ENCODE measurements around the gene MTFP1.
A peak's percentile ranks its signal among the peaks of the same experiment; 100 is the strongest.

MTFP1 gene

DNA sequence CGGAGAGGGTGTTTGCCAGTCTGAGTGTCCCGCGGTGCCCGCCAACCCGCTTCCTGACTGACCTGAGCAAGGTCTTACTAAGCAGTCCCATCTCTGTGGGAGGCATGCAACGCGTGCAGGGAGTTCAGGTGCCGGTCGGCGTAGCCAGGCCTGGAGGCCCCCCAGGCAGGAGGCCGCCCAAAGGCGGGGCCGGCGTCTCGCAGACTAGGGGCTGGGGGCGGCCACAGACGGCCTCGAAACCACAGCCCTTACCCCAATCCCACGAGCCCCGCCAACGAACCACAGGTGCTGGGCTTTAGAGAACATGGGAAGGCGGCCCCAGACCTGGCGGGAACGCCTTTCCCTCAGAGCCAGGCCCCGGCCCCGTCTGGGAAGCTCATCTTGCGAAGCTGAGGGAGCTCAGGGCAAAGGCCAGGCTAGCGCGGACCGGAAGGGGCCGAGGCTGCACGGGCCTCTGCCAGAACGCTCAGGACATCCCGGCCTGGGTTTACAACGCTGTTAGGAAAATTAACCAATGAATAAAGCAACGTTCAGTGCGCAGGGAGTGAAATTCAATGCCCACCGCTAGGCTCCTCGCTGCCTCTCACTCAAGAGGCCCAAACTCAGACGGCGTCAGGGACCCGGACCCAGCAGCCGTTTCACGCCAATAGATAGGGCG lies 2.1 kb upstream of the MTFP1 start:
- FAIRE-seq (peak; percentile 56), DNase-seq (ENCODE audit: insufficient read length, low spot score) (no peak)
- TF ChIP-seq POLR2AphosphoS5 (IDR thresholded peaks at IDR 0.05; ENCODE audit: low read depth, low read length): peak; percentile 72; the same call in 1 of the 2 replicates
- no peak for TF ChIP-seq PAX5 (IDR thresholded peaks at IDR 0.05; ENCODE audit: insufficient read depth, low read length, severe bottlenecking)
- TF ChIP-seq POU2F2 (IDR thresholded peaks at IDR 0.05; ENCODE audit: low read depth, low read length): 0 out of 2 replicates have a peak, but pooled peaks have one; percentile 20
- TF ChIP-seq SPI1 (IDR thresholded peaks at IDR 0.05; ENCODE audit: low read depth, low read length): no peak
- no peak; the same call in 1 of the 2 replicates for TF ChIP-seq TAF1 (IDR thresholded peaks at IDR 0.05; ENCODE audit: low read depth, low read length)
- TF ChIP-seq POLR2A (IDR thresholded peaks at IDR 0.05; ENCODE audit: low read depth, low read length): peak; percentile 87

- DNase-seq (ENCODE audit: insufficient read length, low spot score) (peak; percentile 91), FAIRE-seq (peak; percentile 98)
- peak; percentile 29 for TF ChIP-seq PAX5 (IDR thresholded peaks at IDR 0.05; ENCODE audit: insufficient read depth, low read length, severe bottlenecking)
- 0 out of 2 replicates have a peak, but pooled peaks have one; percentile 15 for TF ChIP-seq SPI1 (IDR thresholded peaks at IDR 0.05; ENCODE audit: low read depth, low read length)
- TF ChIP-seq POU2F2 (IDR thresholded peaks at IDR 0.05; ENCODE audit: low read depth, low read length): 0 out of 2 replicates have a peak, but pooled peaks have one; percentile 8
- TF ChIP-seq POLR2AphosphoS5 (IDR thresholded peaks at IDR 0.05; ENCODE audit: low read depth, low read length): peak; percentile 57; the same call in 1 of the 2 replicates
- TF ChIP-seq TAF1 (IDR thresholded peaks at IDR 0.05; ENCODE audit: low read depth, low read length): peak; percentile 77
- TF ChIP-seq POLR2A (IDR thresholded peaks at IDR 0.05; ENCODE audit: low read depth, low read length): peak; percentile 46; the same call in 1 of the 2 replicates
These were observed 1.5 kb upstream of the MTFP1 start for GRCh38 chr22:30423959-30424533.

DNA sequence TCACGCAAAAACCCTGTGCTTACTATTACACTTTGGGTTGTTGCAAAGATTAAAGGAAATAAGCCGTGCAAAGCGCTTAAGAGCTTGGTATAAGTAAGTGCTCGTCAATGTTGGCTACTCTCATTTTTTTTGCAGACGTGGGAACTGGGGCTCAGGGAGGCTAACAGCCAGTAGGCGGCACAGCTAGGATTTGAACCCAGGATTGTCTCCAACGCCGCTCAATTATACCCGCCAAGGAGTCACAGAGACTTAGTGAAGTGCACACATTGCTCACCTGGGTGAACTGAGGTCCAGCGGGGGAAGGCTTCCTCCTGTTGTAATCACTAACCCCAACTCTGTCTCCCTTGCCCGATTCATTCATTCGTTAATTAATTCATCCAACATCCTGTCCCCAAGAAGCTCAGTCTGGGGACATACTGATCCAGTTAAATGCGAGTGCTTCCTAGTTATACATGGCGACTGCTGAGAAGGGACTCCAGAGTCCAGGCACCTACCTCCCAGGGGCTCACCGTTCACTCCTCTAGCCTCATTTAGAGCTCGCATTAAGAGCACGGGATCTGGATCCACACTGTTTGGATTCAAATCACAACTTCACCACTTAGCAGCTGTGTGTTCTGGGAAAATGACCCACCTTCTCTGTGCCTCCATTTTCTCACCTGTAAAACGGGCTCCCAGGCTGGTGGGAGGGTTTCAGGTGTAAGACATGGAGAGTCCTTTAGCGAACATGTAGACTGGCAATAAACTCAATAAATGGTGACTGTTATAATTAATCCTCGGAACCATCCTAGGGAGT lies 838 bp upstream of the MTFP1 start:
- no peak for DNase-seq (ENCODE audit: insufficient read length, low spot score)
- TF ChIP-seq SPI1 (IDR thresholded peaks at IDR 0.05; ENCODE audit: low read depth, low read length) (no peak), POU2F2 (IDR thresholded peaks at IDR 0.05; ENCODE audit: low read depth, low read length) (no peak), PAX5 (IDR thresholded peaks at IDR 0.05; ENCODE audit: insufficient read depth, low read length, severe bottlenecking) (no peak), POLR2A (IDR thresholded peaks at IDR 0.05; ENCODE audit: low read depth, low read length) (no peak), TAF1 (IDR thresholded peaks at IDR 0.05; ENCODE audit: low read depth, low read length) (no peak), POLR2AphosphoS5 (IDR thresholded peaks at IDR 0.05; ENCODE audit: low read depth, low read length) (no peak)
- peak; percentile 58 for FAIRE-seq

DNA sequence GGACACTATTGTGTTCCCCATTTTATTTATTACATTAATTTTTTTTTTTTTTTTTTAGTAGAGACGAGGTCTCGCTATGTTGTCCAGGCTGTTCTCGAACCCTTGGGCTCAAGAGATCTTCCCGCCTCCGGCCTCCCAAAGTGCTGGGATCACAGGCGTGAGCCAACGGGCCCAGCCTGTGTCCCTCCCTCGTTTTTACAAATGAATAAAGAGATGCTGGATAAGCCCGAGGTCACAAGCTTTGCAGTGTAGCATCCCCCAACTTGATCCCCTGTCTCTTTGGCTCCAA lies 297 bp upstream of the MTFP1 start:
- TF ChIP-seq POU2F2 (IDR thresholded peaks at IDR 0.05; ENCODE audit: low read depth, low read length): no peak
- no peak for TF ChIP-seq SPI1 (IDR thresholded peaks at IDR 0.05; ENCODE audit: low read depth, low read length)
- no peak for TF ChIP-seq PAX5 (IDR thresholded peaks at IDR 0.05; ENCODE audit: insufficient read depth, low read length, severe bottlenecking)
- no peak for TF ChIP-seq POLR2AphosphoS5 (IDR thresholded peaks at IDR 0.05; ENCODE audit: low read depth, low read length)
- no peak for TF ChIP-seq POLR2A (IDR thresholded peaks at IDR 0.05; ENCODE audit: low read depth, low read length)
- no peak for TF ChIP-seq TAF1 (IDR thresholded peaks at IDR 0.05; ENCODE audit: low read depth, low read length)
- no peak for FAIRE-seq
- no peak for DNase-seq (ENCODE audit: insufficient read length, low spot score)

- no peak for TF ChIP-seq SPI1 (IDR thresholded peaks at IDR 0.05; ENCODE audit: low read depth, low read length)
- TF ChIP-seq TAF1 (IDR thresholded peaks at IDR 0.05; ENCODE audit: low read depth, low read length): no peak
- TF ChIP-seq POLR2A (IDR thresholded peaks at IDR 0.05; ENCODE audit: low read depth, low read length): no peak
- no peak for TF ChIP-seq POU2F2 (IDR thresholded peaks at IDR 0.05; ENCODE audit: low read depth, low read length)
- TF ChIP-seq POLR2AphosphoS5 (IDR thresholded peaks at IDR 0.05; ENCODE audit: low read depth, low read length): no peak
- no peak for TF ChIP-seq PAX5 (IDR thresholded peaks at IDR 0.05; ENCODE audit: insufficient read depth, low read length, severe bottlenecking)
- FAIRE-seq: peak; percentile 96
These were observed 1.1 kb downstream of the MTFP1 start for GRCh38 chr22:30426388-30427353.

GRCh38 chr22:30427871-30428270 lies 2.3 kb downstream of the MTFP1 start:
- TF ChIP-seq SPI1 (IDR thresholded peaks at IDR 0.05; ENCODE audit: low read depth, low read length) (no peak), PAX5 (IDR thresholded peaks at IDR 0.05; ENCODE audit: insufficient read depth, low read length, severe bottlenecking) (no peak), TAF1 (IDR thresholded peaks at IDR 0.05; ENCODE audit: low read depth, low read length) (no peak), POU2F2 (IDR thresholded peaks at IDR 0.05; ENCODE audit: low read depth, low read length) (no peak)
- no peak for DNase-seq (ENCODE audit: insufficient read length, low spot score)
- FAIRE-seq: no peak

More at GRCh38 chr22:30426388-30427353, 1.1 kb downstream of the MTFP1 start:
- DNase-seq (ENCODE audit: insufficient read length, low spot score): peak; percentile 80

DNA sequence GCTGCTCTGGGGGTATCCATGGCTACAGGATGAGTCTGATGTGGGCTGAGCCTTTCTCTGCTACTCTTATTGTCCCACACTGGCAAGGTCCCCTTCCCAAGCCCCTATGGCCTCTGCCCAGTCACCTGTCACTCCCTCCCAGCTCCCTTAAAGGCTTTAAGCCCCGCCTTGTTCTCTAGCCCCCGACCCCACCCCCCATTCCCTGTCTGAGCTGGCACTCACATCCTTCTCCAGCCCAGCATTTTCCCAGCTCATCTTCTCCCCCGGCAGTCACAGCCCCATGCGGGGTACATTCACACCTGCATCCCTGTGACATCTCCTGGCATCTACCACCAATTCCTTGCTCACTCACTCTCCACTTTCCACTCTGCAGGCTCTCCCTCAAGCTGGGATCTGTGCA lies 4.3 kb downstream of the MTFP1 start:
- no peak for DNase-seq (ENCODE audit: insufficient read length, low spot score)
- TF ChIP-seq TAF1 (IDR thresholded peaks at IDR 0.05; ENCODE audit: low read depth, low read length): no peak
- no peak for TF ChIP-seq POLR2A (IDR thresholded peaks at IDR 0.05; ENCODE audit: low read depth, low read length)
- no peak for TF ChIP-seq POU2F2 (IDR thresholded peaks at IDR 0.05; ENCODE audit: low read depth, low read length)
- TF ChIP-seq SPI1 (IDR thresholded peaks at IDR 0.05; ENCODE audit: low read depth, low read length): no peak
- TF ChIP-seq POLR2AphosphoS5 (IDR thresholded peaks at IDR 0.05; ENCODE audit: low read depth, low read length): no peak
- no peak for TF ChIP-seq PAX5 (IDR thresholded peaks at IDR 0.05; ENCODE audit: insufficient read depth, low read length, severe bottlenecking)
- no peak for FAIRE-seq

GRCh38 chr22:30430933-30431332 lies 5.4 kb downstream of the MTFP1 start:
- no peak for TF ChIP-seq POLR2A (IDR thresholded peaks at IDR 0.05; ENCODE audit: low read depth, low read length)
- TF ChIP-seq POLR2AphosphoS5 (IDR thresholded peaks at IDR 0.05; ENCODE audit: low read depth, low read length): no peak
- no peak for TF ChIP-seq PAX5 (IDR thresholded peaks at IDR 0.05; ENCODE audit: insufficient read depth, low read length, severe bottlenecking)
- TF ChIP-seq TAF1 (IDR thresholded peaks at IDR 0.05; ENCODE audit: low read depth, low read length): no peak
- no peak for TF ChIP-seq POU2F2 (IDR thresholded peaks at IDR 0.05; ENCODE audit: low read depth, low read length)
- no peak for TF ChIP-seq SPI1 (IDR thresholded peaks at IDR 0.05; ENCODE audit: low read depth, low read length)
- DNase-seq (ENCODE audit: insufficient read length, low spot score) (no peak), FAIRE-seq (no peak)
